Activated naive CD4-positive, alpha-beta T cell (primary cell): ENCODE results near the gene OR2T8.

Source experiments
- DNase-seq, 4 experiments: peaks; one replicate each; lab custom pipeline; 2025; lab: John Stamatoyannopoulos, UW

The OR2T8 gene

GRCh38 chr1:247961791-247962190, 41.7 kb downstream of the OR2T8 start:
- DNase-seq = no peak

GRCh38 chr1:247962911-247963588, 43.0 kb downstream of the OR2T8 start:
- no peak for DNase-seq

GRCh38 chr1:247964933-247965332, 44.9 kb downstream of the OR2T8 start, which contains the start of gene OR2AK2:
TSS of gene OR2AK2 (plus strand) at chr1:247965233. CDS start at chr1:247965377, 144 bp downstream.
- no peak for DNase-seq

GRCh38 chr1:247966532-247967204, 46.6 kb downstream of the OR2T8 start:
- no peak for DNase-seq
